Thoracic aorta (tissue), 2 donors: ENCODE data around the gene SYPL2. TPM values are rescaled to one million over a fixed set of nuclear protein-coding genes. Genes with fewer than 3 reads are reported as not detected.

Experiments used
- ATAC-seq: fragments of 150-250 bp; one replicate; pipeline ENCODE4 v1.8.0; 2017; ENCODE audit warnings: low read depth; ENCODE audit not compliant: insufficient number of reproducible peaks, low FRiP score
- DNase-seq: peaks from one replicate; pipeline ENCODE4 v3.0.0-alpha.2; 2020; ENCODE audit warnings: low spot score
- H3K27ac ChIP-seq, 2 donors: fragments of 200-600 bp; sonication (generic); 1 replicate in 1 of 2; 2 replicates in 1 of 2; pipeline ENCODE4 v1.5.1; 2016; ENCODE audit warnings: mild to moderate bottlenecking in 2 of 2, moderate library complexity in 2 of 2
- H3K27me3 ChIP-seq: fragments of 200-600 bp; sonication (generic); replicated peaks from 2 replicates; pipeline ENCODE4 v1.6.0; 2016; ENCODE audit warnings: mild to moderate bottlenecking; ENCODE audit not compliant: insufficient read depth
- H3K36me3 ChIP-seq: fragments of 200-600 bp; sonication (generic); one replicate; pipeline ENCODE4 v1.5.1; 2016
- H3K4me1 ChIP-seq, 2 donors: fragments of 200-600 bp; sonication (generic); 1 replicate in 1 of 2; 2 replicates in 1 of 2; pipeline versions ENCODE4 v1.5.1 to v1.6.0; 2016; ENCODE audit warnings: low read depth in 2 of 2, mild to moderate bottlenecking in 1 of 2; ENCODE audit not compliant: control insufficient read depth in 1 of 2
- H3K4me3 ChIP-seq: fragments of 200-600 bp; sonication (generic); 2 replicates; pipeline ENCODE4 v1.5.1; 2016; ENCODE audit warnings: mild to moderate bottlenecking
- H3K9me3 ChIP-seq: fragments of 200-600 bp; sonication (generic); 2 replicates; pipeline ENCODE4 v1.5.1; 2016
- total RNA-seq, 2 donors: library from RNA; depleted of rRNA; stranded (reverse); fragments of >200 nt; gene quantifications; one replicate each; pipeline versions ENCODE4 v1.1.0 to v1.2.3, GENCODE V29; 2016
- TF ChIP-seq, protein P1 (sequence below): fragments of 200-600 bp; sonication (generic); IDR thresholded peaks from one replicate; pipeline ENCODE4 v1.5.1; 2019; ENCODE audit warnings: antibody characterized with exemption

Gene SYPL2
- total RNA-seq, 2 donors from 2014 or later, result 4.2 to 6.1 TPM

DNA sequence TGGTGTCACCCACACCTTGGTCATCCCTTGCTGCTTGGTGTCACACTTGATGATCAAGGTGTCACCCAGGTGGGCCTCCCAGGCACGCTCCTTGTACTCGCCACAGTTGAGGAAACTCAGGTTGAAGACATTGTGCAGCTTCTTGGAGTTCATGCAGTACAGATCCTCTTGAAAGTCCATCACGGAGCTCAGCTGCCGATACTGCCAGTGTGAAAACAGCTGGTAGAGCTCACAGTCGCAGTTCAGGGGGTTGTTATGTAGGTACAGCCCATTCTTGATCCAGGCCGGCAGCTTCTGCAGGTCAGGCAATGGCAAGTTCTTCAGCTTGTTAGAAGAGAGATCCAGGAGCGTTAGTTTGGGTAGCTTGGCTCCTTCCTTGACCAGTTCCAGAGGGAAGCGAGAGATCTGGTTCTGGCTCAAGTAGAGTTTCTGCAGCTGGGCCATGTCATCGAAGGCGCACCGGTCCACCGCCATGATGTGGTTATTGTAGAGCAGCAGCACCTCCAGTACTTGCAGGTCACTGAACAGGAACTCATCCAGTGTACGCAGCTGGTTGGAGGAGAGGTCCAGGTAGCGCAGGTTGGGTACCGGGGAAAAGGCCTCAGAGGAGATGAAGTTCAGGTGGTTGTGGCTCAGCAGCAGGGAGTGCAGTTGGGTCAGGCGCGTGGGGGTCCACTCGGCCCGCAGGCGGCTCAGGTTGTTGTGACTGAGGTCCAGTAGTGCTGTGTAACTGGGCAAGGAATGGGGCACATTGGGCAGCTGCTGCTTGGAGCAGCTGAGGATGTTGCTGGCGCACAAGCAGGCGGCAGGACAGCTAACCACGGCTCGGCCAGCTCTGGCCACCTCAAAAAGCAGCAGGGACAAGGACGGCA lies 41.9 kb downstream of the SYPL2 start:
- DNase-seq (no peak), ATAC-seq (no peak)
- TF ChIP-seq, protein P1, sequence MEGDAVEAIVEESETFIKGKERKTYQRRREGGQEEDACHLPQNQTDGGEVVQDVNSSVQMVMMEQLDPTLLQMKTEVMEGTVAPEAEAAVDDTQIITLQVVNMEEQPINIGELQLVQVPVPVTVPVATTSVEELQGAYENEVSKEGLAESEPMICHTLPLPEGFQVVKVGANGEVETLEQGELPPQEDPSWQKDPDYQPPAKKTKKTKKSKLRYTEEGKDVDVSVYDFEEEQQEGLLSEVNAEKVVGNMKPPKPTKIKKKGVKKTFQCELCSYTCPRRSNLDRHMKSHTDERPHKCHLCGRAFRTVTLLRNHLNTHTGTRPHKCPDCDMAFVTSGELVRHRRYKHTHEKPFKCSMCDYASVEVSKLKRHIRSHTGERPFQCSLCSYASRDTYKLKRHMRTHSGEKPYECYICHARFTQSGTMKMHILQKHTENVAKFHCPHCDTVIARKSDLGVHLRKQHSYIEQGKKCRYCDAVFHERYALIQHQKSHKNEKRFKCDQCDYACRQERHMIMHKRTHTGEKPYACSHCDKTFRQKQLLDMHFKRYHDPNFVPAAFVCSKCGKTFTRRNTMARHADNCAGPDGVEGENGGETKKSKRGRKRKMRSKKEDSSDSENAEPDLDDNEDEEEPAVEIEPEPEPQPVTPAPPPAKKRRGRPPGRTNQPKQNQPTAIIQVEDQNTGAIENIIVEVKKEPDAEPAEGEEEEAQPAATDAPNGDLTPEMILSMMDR, result no peak
- no peak overlapping the region for H3K27ac ChIP-seq
- no peaks in the 10 kb centered on the region for H3K36me3 ChIP-seq
- H3K9me3 ChIP-seq, result no peaks in the 10 kb centered on the region
- no peaks in the 10 kb centered on the region for H3K27me3 ChIP-seq
- peak overlapping the region; percentile 90 for H3K4me3 ChIP-seq
- H3K4me1 ChIP-seq, result peaks cover 9 to 16% of the 10 kb centered on the region in 2 donors

DNA sequence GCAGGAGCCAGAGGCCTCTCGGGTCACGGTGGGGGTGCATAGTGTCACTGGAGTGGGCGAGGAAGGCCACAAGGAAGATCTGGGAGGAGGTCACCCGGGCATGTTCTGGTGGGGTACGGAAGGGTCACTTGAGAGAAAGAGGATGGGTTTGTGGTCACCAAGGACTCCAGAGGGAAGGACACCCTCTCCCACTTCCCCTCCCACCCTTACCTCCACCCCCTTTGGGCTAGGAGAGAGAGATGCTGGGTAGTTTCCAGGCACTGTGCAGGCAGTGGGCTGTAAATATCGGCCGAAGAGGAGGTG lies 42.5 kb downstream of the SYPL2 start:
- Histone ChIP-seq H3K9me3 (no peaks in the 10 kb centered on the region), H3K36me3 (no peaks in the 10 kb centered on the region), H3K4me3 (peak overlapping the region; percentile 90), H3K27ac (no peak overlapping the region), H3K27me3 (no peaks in the 10 kb centered on the region), H3K4me1 (peaks cover 9 to 16% of the 10 kb centered on the region in 2 donors)
- ATAC-seq (no peak), DNase-seq (no peak)
- TF ChIP-seq, protein P1, result no peak

DNA sequence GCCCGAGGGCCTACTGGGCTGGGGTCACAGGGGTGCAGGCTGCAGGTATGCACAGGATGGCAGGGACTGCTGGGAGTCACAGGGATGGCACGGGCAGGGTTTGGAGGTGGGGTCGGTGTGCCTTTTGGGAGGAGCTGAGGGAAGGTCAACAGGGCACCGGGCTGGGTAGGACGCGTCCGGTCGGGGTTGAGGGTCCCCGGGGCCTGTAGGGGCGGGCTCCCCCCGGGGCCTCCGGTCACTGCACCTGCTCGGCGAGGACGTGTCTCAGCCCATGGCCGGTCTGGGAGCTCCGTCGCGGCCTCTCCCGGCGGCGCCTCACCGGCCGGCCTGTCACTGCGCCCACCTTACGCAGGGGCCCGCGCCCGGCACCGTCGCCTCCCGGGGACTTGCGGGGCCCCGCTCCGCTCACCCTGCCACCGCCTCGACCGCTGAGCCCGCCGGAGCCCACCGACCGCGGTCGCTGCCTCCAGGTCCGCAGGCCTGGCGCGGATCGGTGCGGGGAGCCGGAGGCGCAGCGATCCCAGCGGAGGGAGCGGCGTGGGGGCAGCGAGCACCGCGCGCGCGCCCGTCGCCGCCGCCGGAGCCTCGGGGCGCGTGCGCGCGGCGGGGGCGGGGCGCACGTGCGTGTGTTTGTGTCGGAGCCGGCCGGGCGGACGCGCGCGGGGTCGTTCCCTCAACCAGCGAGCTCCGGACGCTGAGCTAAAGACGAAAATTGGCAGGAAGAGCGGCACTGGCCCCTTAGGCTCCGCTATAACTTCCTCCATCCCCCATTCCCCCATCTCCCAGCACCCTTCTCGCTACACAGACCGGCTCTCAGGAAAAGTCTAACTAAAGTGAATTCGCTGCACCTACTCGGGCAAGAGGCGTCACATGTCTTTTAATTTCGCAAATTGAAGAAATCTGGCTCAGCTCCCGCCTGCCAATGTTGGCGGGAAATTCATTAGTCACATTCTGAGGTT lies 43.1 kb downstream of the SYPL2 start, which contains the start of gene AMIGO1:
Gene AMIGO1, minus strand, starts transcription at position 552 of the 959 bp plus-strand sequence. CDS start 815 bp downstream, outside the sequence.
- Histone ChIP-seq H3K27ac (peak within 1 kb of the TSS in 1 of 2 donors; percentile 38), H3K36me3 (no peaks in the 10 kb centered on the region), H3K4me3 (peak within 1 kb of the TSS; percentile 90), H3K9me3 (no peaks in the 10 kb centered on the region), H3K27me3 (no peaks in the 10 kb centered on the region), H3K4me1 (peaks cover 9 to 16% of the 10 kb centered on the region in 2 donors)
- no peak for DNase-seq
- peak; percentile 63 for ATAC-seq
- TF ChIP-seq, protein P1, result no peak

- Histone ChIP-seq H3K4me3 (no peak overlapping the region), H3K36me3 (no peaks in the 10 kb centered on the region), H3K9me3 (no peaks in the 10 kb centered on the region), H3K27me3 (no peaks in the 10 kb centered on the region), H3K4me1 (peaks cover 9 to 16% of the 10 kb centered on the region in 2 donors), H3K27ac (no peak overlapping the region)
- DNase-seq (no peak), ATAC-seq (no peak)
- TF ChIP-seq, protein P1, result no peak
Measured at GRCh38 chr1:109513110-109513710, 46.9 kb downstream of the SYPL2 start.
